ENCODE data around the gene S100B.

The S100B gene

DNA sequence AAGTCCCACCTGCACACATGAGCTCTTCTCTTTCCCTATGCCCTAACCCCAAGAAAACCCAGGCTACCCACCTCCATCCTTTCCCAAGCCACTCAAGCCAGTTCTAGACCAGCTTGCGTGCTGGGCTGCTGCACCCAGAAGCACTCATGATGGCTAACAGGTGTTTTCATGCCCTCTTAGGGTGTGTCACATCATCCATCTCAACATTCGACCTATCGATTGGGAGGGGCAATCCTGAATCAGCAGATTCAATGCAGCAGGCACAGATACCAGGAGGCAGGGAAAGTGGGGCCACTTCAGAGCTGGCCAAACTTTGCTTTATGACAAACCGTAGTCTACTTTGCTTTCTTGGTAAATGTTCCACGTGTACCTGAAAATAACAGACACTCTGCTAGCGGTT is 24.0 kb upstream of the S100B start:
- DNase-seq, result no peak

DNA sequence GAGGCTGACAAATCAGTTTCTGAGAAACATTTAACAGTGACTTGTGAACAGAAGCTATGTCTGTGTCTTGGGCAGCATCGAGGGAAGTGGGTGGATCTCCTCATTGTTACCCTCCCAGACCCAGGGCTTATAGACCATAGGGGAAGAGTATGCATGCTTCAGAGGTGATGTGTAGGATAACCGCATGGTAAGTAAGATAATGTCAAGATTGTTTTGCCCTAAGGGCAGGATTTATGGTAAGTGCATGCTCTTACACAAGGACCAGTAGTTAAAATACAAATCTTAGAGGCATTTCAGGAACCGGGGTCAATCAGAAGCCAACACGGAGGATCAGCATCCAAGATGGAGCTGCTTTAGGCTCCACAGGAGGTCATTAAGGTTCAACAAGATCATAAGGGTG is 22.8 kb upstream of the S100B start:
- DNase-seq, result no peak

DNA sequence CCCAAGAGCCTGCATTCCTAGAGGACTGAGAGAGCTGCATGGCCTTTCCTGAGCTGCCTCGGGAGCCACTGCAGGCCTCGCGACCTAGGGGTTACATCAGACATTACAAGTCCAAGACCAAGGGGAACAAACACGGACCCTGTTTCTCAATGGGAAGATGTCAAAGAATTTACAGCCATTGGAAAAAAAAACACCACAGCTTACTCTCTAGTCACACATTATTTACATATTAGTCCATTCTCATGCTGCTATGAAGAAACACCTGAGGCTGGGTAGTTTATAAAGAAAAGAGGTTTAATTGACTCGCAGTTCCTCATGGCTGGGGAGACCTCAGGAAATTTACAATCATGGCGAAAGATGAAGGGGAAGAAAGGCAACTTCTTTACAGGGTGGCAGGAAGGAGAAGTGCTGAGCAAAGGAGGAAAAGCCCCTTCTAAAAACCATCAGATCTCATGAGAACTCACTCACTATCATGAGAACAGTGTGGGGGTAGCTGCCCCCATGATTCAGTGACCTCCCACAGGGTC is 22.2 kb upstream of the S100B start:
- DNase-seq, result no peak

DNA sequence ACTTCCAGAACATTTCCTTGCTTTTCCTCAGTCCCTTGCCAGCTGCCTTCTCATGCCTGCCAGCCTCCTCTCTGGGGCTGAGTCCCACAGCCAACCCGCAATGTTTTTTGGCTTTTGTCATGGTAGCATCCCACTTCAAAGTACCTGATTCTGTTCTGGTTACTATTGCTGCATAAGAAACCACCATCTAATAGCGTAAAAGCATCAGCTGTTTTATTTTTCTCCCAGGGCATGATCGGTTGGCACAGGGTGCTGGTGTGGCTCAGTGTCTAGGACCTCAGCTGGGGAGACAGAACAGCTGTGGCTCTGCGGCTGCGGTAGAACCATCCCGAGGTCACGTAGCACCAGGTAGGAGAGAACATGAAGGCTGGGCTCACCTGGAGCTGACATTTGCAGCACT is 21.7 kb upstream of the S100B start:
- DNase-seq, result no peak

DNA sequence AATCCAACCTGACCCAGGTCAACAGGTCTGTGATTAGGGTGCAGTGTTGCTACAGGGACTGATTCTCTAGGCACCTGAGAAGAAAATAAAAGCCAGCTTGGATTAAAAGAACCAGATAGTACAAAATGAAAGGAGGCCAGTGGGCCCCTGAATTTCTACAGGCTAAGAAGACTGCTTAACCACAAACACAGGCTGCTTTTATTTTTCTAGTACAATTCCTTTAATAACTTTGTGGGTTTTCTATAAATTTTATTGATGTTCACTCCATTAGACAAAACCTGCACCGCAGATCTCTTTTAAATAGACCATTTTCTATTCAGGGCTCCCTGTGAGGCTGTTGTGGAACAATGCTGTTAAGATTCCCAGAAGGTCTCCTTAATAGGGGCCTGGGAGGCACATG is 20.9 kb upstream of the S100B start:
- no peak for DNase-seq

DNA sequence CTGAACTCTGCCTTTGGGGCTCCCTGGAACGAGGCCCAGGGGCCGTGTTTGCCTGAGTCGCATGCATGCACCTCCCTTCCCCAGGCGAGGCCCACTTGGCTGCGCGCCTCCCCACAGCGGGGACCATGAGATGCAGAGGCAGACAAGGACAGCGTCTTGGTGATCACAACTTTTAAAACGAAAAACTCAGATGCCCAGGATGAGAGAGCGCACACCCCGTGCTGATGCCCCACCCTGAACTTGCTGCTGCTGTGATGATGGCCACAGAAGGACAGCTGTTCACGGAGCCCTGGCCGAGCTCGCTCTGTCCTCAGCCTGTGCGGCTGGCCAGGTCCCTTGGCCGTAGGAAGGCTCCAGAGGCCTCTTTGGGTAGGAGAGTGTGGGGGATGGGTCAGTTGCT is 19.2 kb upstream of the S100B start:
- DNase-seq, result no peak

GRCh38 chr21:46622226-46622625 is 17.3 kb upstream of the S100B start:
- no peak for DNase-seq

DNA sequence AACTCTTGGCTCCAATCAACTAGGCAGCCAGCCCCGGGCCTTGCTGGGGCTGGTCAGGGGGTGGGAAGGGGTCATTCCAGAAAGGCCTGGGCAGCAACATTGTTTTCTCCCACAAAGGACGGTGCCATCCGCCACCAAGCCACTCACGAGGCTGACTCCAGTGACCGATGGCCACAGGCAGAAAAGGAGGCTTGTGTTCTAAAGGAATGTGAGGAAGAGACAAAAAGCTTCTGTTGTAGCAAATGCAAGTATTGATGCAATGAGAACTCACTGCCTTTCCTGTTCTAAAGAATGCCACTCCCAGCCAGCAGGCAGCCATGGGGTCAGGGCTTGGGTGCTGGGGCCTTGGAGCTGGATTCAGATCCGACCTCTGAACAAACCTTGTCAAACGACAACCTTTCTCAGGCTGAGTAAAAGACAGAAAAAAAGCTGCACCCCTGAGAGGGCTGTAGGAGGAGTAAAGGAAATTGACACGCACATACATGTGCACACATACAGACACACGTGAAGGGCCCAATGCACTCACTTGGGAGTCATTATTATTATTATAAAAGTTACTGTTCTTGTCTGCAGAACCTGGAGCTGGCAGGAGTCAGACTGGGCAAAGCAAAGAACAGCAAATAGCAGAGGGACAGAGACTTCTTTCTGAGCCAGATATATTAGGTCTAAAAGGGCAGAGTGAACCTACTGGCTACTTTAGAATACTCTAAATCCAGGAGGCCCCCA is 16.7 kb upstream of the S100B start:
- no peak for DNase-seq

GRCh38 chr21:46620846-46621245 is 16.0 kb upstream of the S100B start:
- DNase-seq, result no peak

DNA sequence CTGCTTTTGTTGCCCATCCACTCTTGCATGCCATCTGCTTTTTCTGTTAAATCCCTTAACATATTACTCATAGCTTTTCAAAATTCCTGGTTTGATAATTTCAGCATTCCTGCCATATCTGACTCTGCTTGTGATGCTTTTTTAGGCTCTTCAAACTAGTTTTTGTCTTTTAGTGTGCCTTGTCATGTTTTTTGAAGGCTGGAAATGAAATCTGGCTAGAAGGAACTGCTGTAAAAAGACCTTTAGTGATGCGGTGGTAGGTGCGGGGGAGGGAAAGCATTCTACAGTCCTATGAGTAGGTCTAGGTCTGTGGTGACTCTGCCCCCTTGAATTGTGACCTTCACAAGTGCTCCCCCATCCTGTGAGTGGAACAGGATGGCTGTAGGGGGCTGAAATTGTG is 15.0 kb upstream of the S100B start:
- DNase-seq, result no peak

GRCh38 chr21:46618738-46619379 is 14.0 kb upstream of the S100B start:
- DNase-seq, result no peak

DNA sequence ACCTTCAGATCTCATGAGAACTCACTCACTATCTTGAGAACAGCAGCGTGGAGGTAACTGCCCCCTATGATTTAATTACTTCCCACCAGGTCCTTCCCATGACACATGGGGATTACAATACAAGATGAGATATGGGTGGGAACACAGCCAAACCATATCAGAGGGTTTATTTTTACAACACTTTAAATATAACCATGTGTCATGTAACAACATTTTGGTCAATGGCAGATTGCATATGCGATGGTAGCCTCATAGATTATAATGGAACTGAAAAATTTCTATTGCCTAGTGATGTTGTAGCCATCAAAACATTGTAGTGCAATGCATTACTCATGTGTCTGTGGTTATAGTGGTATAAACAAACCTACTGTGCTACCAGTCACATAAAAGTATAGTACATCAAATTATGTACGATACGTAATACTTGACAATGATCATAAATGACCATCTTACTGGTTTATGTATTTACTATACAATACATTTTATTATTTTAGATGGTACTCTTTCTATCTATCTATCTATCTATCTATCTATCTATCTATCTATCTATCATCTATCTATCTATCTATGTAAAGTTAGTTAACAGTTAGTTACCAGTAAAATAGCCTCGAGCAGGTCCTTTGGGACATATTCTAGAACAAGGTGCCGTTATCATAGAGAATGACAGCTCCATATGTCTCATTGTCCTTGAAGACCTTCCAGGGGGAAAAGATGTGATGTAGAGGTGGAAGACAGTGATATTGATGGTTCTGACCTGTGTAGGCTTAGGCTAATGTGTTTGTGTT is 12.6 kb upstream of the S100B start:
- DNase-seq, result no peak

- DNase-seq, result no peak
These were observed 11.8 kb upstream of the S100B start for GRCh38 chr21:46616656-46617055.

- DNase-seq, result no peak
These were observed 11.2 kb upstream of the S100B start for GRCh38 chr21:46616050-46616449.

GRCh38 chr21:46613391-46613790 is 8.5 kb upstream of the S100B start:
- DNase-seq, result no peak

DNA sequence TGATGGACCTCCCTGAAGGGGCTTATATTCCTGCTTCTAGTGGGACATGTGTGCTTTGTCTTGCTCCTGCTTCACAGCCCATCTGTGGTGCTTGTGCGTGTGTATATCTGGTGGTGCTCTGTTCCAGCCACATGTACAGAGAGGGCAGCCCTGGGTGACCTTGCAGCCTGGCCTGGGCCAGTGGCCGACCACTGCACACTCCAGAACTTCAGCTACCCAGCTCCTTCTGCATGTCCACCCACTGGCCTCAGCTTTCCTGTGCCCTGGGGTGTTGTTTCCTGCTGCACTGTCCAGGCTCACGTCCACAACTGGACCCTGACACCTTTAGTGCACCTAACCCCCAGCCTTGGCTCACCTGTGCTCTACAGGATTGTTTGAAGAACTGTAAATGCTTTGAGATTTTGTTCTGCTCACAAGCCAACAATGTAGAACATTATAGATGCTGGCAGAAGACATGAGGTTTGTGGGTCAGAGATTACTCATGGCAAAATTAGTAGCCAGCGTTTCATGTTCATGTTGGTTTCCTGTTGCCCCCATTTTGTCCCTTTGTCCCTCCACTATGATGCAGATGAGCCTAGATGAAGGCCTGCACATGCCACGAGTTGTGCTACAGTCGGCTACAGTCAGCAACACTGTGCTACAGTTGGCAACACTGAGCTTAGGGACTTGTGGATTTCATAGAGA is 5.3 kb upstream of the S100B start:
- no peak for DNase-seq

DNA sequence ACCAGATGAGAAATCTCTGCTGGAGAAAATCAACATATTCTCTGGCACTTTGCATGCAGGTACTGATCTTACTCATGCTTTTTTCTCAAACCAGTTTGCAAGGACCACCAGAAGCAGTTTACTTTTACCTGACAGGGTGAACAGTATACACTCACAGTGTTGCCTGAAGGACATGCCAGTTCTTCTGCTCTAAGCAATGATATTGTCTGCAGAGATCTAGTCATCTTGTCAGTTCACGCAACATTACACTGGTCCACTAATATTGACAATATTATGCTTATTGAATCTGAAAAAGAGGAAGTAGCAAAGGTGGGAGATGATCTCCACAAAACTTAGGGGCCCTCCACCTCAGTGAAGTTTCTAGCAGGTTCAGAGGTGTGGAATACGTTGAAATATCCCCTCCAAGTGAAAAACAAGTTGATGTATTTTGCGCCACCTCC is 3.8 kb upstream of the S100B start:
- no peak for DNase-seq

GRCh38 chr21:46607636-46608035 is 2.8 kb upstream of the S100B start:
- DNase-seq, result no peak

DNA sequence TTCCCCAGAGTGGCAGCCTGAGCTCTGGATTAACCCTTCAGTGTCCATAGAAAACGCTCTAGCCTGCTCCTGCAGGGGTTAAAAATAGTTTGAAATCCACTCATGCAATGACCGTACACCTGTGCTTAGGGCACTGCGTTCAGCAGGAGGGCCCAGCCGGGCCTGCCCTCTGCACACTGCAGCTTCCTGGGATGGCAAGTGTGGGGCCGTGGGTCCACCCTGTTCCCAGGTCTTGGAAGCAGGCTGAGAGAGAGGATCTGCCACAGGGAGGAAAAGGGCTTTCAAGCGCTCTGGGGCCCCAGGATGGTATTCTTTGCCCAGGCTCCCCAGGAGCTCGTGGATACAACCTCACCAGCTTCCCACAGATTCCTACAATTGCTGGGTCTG is 1.5 kb upstream of the S100B start:
- no peak for DNase-seq

GRCh38 chr21:46605767-46606426 is 1.0 kb upstream of the S100B start:
- DNase-seq, result no peak

- no peak for DNase-seq
These were observed 430 bp downstream of the S100B start for GRCh38 chr21:46604329-46604974.

DNA sequence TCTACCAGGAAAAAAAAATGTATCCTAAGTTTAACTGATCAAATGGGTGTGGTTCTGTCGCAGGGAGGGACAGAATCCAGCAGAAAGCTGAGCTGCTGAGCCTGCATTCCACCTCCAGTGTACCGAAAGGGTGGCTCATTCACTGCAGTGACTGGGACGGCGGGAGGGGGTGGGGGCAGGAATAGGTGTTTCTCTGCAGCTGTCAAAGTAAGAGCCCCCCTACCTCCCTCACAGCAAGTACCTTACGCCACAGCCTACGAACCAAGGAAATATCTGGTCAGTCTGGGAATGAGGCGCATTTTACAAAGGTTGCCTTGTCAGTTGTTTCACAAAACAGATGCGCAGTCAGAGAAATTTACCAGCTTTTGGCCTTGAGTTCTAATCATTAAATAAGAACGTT is 1.7 kb downstream of the S100B start:
- DNase-seq, result no peak
